GM18519 (cell line): ENCODE data around the gene TBC1D7.
"Not testable (repeated sequence)": the region's sequence is repeated elsewhere in the genome, so short reads cannot be mapped to it uniquely, and the experiment has no call there.

Experiments used
- ATAC-seq: cut with Tn5 transposase; IDR thresholded peaks from one replicate; pipeline ENCODE4 v1.9.1; 2021; ENCODE audit warnings: mild to moderate bottlenecking, moderate library complexity; ENCODE audit not compliant: unreplicated experiment, low FRiP score

TBC1D7 gene

DNA sequence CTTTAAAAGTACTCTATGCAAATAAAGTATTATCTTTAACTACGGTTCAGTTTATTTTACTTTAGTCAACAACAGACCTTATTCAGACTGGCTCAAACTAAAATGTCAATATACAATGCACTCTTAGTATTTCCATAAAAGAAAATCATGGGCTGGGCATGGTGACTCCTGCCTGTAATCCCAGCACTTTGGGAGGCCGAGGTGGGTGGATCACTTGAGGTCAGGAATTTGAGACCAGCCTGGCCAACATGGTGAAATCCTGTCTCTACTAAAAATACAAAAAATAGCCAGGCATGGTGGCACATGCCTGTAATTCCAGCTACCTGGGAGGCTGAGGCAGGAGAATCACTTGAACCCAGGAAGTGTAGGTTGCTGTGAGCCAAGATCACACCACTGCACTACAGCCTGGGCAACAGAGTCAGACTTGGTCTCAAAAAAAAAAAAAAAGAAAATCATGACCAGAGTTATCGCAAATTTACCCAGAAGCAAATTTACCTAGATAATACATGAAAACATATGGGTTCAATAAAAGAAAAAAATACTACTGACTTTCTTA, 2.2 kb downstream of the TBC1D7 start:
- ATAC-seq = not testable (repeated sequence)

GRCh38 chr6:13319891-13320564, 8.3 kb downstream of the TBC1D7 start:
- no peak for ATAC-seq

DNA sequence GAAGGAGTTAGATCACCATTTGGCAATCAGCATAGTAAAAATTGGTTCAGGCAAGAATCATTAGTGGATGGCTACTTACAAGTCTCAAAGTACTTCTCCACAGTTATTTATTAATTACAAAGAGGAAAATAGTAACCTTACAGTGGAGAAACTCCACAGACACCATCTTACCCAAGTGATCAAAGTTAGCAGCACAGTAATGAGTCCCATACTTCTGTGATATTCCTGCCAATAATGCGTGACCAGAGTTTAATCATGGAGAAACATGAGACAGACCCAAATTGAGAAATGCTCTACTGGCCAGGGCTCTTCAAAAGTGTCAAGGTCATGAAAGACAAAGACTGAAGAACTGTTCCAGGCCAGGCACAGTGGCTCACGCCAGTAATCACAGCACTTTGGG, 9.5 kb downstream of the TBC1D7 start:
- ATAC-seq = no peak

GRCh38 chr6:13315896-13316295, 12.4 kb downstream of the TBC1D7 start:
- no peak for ATAC-seq

- ATAC-seq = no peak
Measured at GRCh38 chr6:13314806-13315205, 13.5 kb downstream of the TBC1D7 start.

DNA sequence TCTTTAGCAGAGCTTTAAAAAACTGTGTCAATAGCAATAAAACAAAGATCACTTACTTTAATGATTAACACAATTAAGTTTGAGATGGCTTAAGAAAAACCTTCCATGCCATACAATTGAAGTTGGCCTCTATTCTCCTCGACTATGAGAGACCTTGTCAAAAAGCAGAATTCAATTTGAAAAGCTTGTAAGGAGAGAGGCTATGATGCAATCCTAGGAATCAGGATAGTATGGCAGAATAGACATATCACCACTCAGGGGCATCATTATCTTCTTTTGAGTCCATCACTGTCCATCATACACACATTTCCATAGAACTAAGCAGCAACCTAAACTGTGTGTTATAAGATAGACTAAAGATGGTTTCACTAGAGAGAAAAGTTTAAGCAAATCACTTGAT, 17.2 kb downstream of the TBC1D7 start:
- ATAC-seq = no peak

DNA sequence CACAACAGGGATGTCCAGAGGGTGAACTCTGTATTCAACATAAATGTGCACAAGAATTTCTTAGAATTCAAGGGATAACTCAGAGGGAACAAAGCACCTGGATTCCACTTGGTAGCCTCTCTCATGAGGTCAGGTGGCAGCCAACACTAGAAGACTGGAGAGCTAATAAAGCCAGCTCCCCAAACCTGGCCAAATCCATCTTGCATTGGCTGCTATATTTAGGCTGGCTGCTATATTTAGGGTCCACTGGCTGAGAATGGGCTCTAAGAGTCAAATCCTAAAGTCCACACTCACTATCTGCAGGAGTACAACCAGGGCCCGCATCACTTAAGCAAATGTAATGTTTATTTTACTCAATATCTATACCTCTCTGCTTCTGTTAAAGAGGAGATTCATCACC, 20.0 kb downstream of the TBC1D7 start:
- ATAC-seq = no peak

GRCh38 chr6:13307508-13307995, 20.8 kb downstream of the TBC1D7 start:
- no peak for ATAC-seq

- ATAC-seq = no peak
Measured at GRCh38 chr6:13305791-13306190, 22.5 kb downstream of the TBC1D7 start.

- ATAC-seq = no peak
Measured at GRCh38 chr6:13305288-13305687, 23.0 kb downstream of the TBC1D7 start.

- ATAC-seq = peak; percentile 43
Measured at GRCh38 chr6:13304580-13305260, 23.6 kb downstream of the TBC1D7 start.

- ATAC-seq = no peak
Measured at GRCh38 chr6:13304101-13304500, 24.2 kb downstream of the TBC1D7 start.

DNA sequence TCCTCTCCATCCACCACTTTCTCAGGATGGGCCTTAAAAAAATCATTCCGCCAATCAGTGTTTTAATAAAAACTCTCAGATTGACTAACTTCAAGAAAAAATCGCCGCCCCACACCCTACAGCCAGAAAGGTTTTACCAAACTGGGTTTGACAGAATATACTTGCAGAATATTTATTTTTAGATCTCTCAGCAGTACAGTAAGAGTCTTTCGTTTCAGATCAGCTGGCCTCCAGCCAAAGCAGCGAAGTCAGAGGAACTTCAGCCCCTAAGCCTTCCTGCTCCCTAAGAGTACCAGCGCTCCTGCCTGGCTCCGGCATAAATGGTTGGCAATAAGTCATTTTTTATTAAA, 24.7 kb downstream of the TBC1D7 start:
- ATAC-seq = peak; percentile 37

GRCh38 chr6:13302751-13303667, 25.3 kb downstream of the TBC1D7 start:
- ATAC-seq = peak; percentile 72

DNA sequence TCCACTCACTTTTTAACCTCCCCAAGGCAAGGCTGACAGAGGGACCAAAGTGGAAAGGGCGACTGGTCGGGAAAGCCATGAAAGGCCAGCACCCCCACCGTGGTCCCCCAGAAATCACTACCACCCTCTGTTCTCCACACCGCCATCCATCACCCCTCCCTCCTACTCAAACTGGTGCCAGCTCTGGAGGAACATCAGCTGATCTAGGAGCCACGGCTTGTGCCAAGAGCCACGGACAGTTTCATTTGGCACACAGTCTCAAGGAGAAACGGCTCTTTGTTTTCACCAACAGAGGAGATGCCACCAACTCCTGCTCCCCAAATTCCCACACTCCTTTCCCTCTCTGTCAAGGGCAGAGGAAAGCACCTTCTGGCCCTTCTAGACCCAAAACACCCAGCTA, 26.0 kb downstream of the TBC1D7 start:
- ATAC-seq = no peak

- no peak for ATAC-seq
Measured at GRCh38 chr6:13300643-13301590, 27.4 kb downstream of the TBC1D7 start.

DNA sequence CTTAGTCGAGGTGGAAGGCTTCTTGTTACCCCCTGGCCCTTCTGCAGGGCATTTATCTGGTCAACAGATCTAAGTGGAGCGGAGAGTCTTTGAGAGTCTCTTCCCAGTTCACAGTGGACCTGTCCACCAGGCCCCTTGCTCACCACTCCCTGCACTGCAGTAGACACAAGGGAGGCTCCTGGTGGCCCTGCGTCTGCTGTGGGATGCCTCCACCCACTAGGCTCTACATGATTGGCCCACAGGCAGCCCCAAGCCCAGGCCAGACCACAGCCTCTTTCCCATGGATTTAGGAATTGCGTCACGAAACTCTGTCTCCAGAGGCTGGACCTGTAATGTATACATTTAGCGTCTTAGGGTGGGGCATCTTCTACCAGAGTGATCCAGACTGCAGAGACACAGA, 28.4 kb downstream of the TBC1D7 start:
- no peak for ATAC-seq

DNA sequence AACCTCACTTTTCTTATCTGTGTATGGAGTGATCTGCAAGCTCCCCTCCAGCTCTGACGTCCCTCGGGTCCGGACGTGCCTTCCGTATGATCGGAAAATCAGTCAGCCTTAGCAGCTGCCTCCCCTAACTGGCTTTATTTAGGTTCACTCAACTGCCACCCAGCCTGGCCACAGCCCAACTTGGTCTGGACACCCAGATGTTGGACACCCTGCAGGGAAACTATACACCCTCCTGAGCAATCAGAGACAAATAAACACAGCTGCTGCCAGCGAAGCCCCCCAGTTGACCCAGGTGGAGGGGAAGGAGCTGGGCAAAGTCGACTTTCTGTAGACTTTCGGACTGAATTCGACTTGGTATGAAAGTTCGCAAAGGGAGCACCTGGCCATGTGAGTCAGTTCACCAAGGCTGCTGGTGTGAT, 28.9 kb downstream of the TBC1D7 start:
- no peak for ATAC-seq

- ATAC-seq = no peak
Measured at GRCh38 chr6:13298446-13298845, 29.9 kb downstream of the TBC1D7 start.

GRCh38 chr6:13297391-13297790, 30.9 kb downstream of the TBC1D7 start:
- ATAC-seq = no peak
